ENCODE data around the gene UIMC1.

The UIMC1 gene

GRCh38 chr5:176894298-176894697 lies 112.3 kb downstream of the UIMC1 start:
- DNase-seq, result no peak
- in situ Hi-C loops (cut with HindIII; ENCODE audit: low pct_ligation_motif_present, low pct_unique_long_range_greater_than_20kb, low sequenced_read_pairs), result no loop called here

GRCh38 chr5:176892663-176893062 lies 113.9 kb downstream of the UIMC1 start:
- in situ Hi-C loops (cut with HindIII; ENCODE audit: low pct_ligation_motif_present, low pct_unique_long_range_greater_than_20kb, low sequenced_read_pairs), result no loop called here
- DNase-seq, result no peak

GRCh38 chr5:176891331-176891958 lies 115.1 kb downstream of the UIMC1 start:
- in situ Hi-C loops (cut with HindIII; ENCODE audit: low pct_ligation_motif_present, low pct_unique_long_range_greater_than_20kb, low sequenced_read_pairs), result no loop called here
- no peak for DNase-seq

- in situ Hi-C loops (cut with HindIII; ENCODE audit: low pct_ligation_motif_present, low pct_unique_long_range_greater_than_20kb, low sequenced_read_pairs), result no loop called here
- no peak for DNase-seq
Measured at GRCh38 chr5:176890455-176891330, 115.9 kb downstream of the UIMC1 start.

GRCh38 chr5:176889321-176890280 lies 117.0 kb downstream of the UIMC1 start:
- in situ Hi-C loops (cut with HindIII; ENCODE audit: low pct_ligation_motif_present, low pct_unique_long_range_greater_than_20kb, low sequenced_read_pairs), result no loop called here
- DNase-seq, result no peak

GRCh38 chr5:176888865-176889165 lies 117.8 kb downstream of the UIMC1 start:
- DNase-seq, result no peak
- in situ Hi-C loops (cut with HindIII; ENCODE audit: low pct_ligation_motif_present, low pct_unique_long_range_greater_than_20kb, low sequenced_read_pairs), result no loop called here

GRCh38 chr5:176888016-176888864 lies 118.3 kb downstream of the UIMC1 start:
- DNase-seq, result no peak
- in situ Hi-C loops (cut with HindIII; ENCODE audit: low pct_ligation_motif_present, low pct_unique_long_range_greater_than_20kb, low sequenced_read_pairs), result no loop called here

- DNase-seq, result no peak
- in situ Hi-C loops (cut with HindIII; ENCODE audit: low pct_ligation_motif_present, low pct_unique_long_range_greater_than_20kb, low sequenced_read_pairs), result no loop called here
Measured at GRCh38 chr5:176887252-176887849, 119.2 kb downstream of the UIMC1 start.

- no peak for DNase-seq
- in situ Hi-C loops (cut with HindIII; ENCODE audit: low pct_ligation_motif_present, low pct_unique_long_range_greater_than_20kb, low sequenced_read_pairs), result no loop called here
Measured at GRCh38 chr5:176886336-176887251, 120.0 kb downstream of the UIMC1 start.

- no peak for DNase-seq
- in situ Hi-C loops (cut with HindIII; ENCODE audit: low pct_ligation_motif_present, low pct_unique_long_range_greater_than_20kb, low sequenced_read_pairs), result no loop called here
Measured at GRCh38 chr5:176884571-176884890, 122.0 kb downstream of the UIMC1 start.

GRCh38 chr5:176883700-176884570 lies 122.6 kb downstream of the UIMC1 start:
- in situ Hi-C loops (cut with HindIII; ENCODE audit: low pct_ligation_motif_present, low pct_unique_long_range_greater_than_20kb, low sequenced_read_pairs), result no loop called here
- no peak for DNase-seq

GRCh38 chr5:176882567-176882903 lies 124.0 kb downstream of the UIMC1 start:
- in situ Hi-C loops (cut with HindIII; ENCODE audit: low pct_ligation_motif_present, low pct_unique_long_range_greater_than_20kb, low sequenced_read_pairs), result no loop called here
- no peak for DNase-seq

- in situ Hi-C loops (cut with HindIII; ENCODE audit: low pct_ligation_motif_present, low pct_unique_long_range_greater_than_20kb, low sequenced_read_pairs), result no loop called here
- DNase-seq, result no peak
Measured at GRCh38 chr5:176881816-176882566, 124.6 kb downstream of the UIMC1 start.

- in situ Hi-C loops (cut with HindIII; ENCODE audit: low pct_ligation_motif_present, low pct_unique_long_range_greater_than_20kb, low sequenced_read_pairs), result no loop called here
- DNase-seq, result no peak
Measured at GRCh38 chr5:176881021-176881749, 125.4 kb downstream of the UIMC1 start.

- in situ Hi-C loops (cut with HindIII; ENCODE audit: low pct_ligation_motif_present, low pct_unique_long_range_greater_than_20kb, low sequenced_read_pairs), result no loop called here
- no peak for DNase-seq
Measured at GRCh38 chr5:176880366-176881020, 126.1 kb downstream of the UIMC1 start.

Measured in ACHN (cell line).